DMS 273 (cell line): Measurements from ENCODE around the gene TNFRSF19.
"Not testable (repeated sequence)": the region's sequence is repeated elsewhere in the genome, so short reads cannot be mapped to it uniquely, and the experiment has no call there.

Experiments used
- DNase-seq: peaks from one replicate; lab custom pipeline; 2025; ENCODE audit not compliant: unreplicated experiment; lab: John Stamatoyannopoulos, UW

The TNFRSF19 gene

GRCh38 chr13:23570099-23570920 lies at the start of gene TNFRSF19:
TSS of gene TNFRSF19 (plus strand) at chr13:23570412. CDS start at chr13:23590184, 19,772 bp downstream.
- DNase-seq, result peak; percentile 91

- not testable (repeated sequence) for DNase-seq
Measured at GRCh38 chr13:23529926-23530325, 40.3 kb upstream of the TNFRSF19 start.

- DNase-seq, result no peak
Measured at GRCh38 chr13:23531446-23531845, 38.8 kb upstream of the TNFRSF19 start.

GRCh38 chr13:23534090-23534489 lies 36.1 kb upstream of the TNFRSF19 start:
- no peak for DNase-seq

GRCh38 chr13:23541221-23541824 lies 28.9 kb upstream of the TNFRSF19 start:
- DNase-seq, result no peak

- no peak for DNase-seq
Measured at GRCh38 chr13:23544668-23545067, 25.5 kb upstream of the TNFRSF19 start.

- DNase-seq, result peak; percentile 51
Measured at GRCh38 chr13:23547000-23547590, 23.1 kb upstream of the TNFRSF19 start.

GRCh38 chr13:23549724-23550123 lies 20.5 kb upstream of the TNFRSF19 start:
- no peak for DNase-seq

GRCh38 chr13:23550163-23550562 lies 20.0 kb upstream of the TNFRSF19 start:
- DNase-seq, result no peak

- no peak for DNase-seq
Measured at GRCh38 chr13:23551213-23552008, 18.8 kb upstream of the TNFRSF19 start.

- DNase-seq, result no peak
Measured at GRCh38 chr13:23552171-23552570, 18.0 kb upstream of the TNFRSF19 start.

- no peak for DNase-seq
Measured at GRCh38 chr13:23552661-23553060, 17.6 kb upstream of the TNFRSF19 start.

- DNase-seq, result no peak
Measured at GRCh38 chr13:23554000-23554399, 16.2 kb upstream of the TNFRSF19 start.

- no peak for DNase-seq
Measured at GRCh38 chr13:23557043-23557442, 13.2 kb upstream of the TNFRSF19 start.

- no peak for DNase-seq
Measured at GRCh38 chr13:23557733-23558132, 12.5 kb upstream of the TNFRSF19 start.

GRCh38 chr13:23558675-23559536 lies 11.3 kb upstream of the TNFRSF19 start:
- peak; percentile 18 for DNase-seq

GRCh38 chr13:23560571-23561089 lies 9.6 kb upstream of the TNFRSF19 start:
- no peak for DNase-seq

- DNase-seq, result no peak
Measured at GRCh38 chr13:23561261-23561660, 9.0 kb upstream of the TNFRSF19 start.

- no peak for DNase-seq
Measured at GRCh38 chr13:23563085-23563845, 6.9 kb upstream of the TNFRSF19 start.
